SU-DHL-6 (cell line): Measurements from ENCODE around the gene GINS2.

Source experiments
- CTCF ChIP-seq: fragments of 200-600 bp; sonication (generic); IDR thresholded peaks from one replicate; pipeline ENCODE4 v1.5.1; 2017; ENCODE audit warnings: antibody characterized with exemption, mild to moderate bottlenecking, low read length, moderate library complexity; ENCODE audit not compliant: insufficient read depth, poor library complexity, severe bottlenecking
- EZH2phosphoT487 ChIP-seq: fragments of 200-600 bp; sonication (generic), shearing (Covaris generic); conservative IDR thresholded peaks from 2 replicates; pipeline ENCODE4 v1.6.1; 2018; ENCODE audit warnings: mild to moderate bottlenecking, antibody characterized with exemption, low read length, moderate library complexity, mixed read lengths

GRCh38 chr16:85735225-85735635, 46.5 kb upstream of the GINS2 start:
- TF ChIP-seq CTCF, result no peak
- no peak for TF ChIP-seq EZH2phosphoT487
